PFSK-1 (cell line): ENCODE data around the gene CCDC197.

Source experiments
- FOXP2 ChIP-seq: optimal IDR thresholded peaks from 2 replicates; pipeline ENCODE3; 2011; ENCODE audit warnings: borderline replicate concordance, control low read depth, inconsistent platforms; ENCODE audit not compliant: insufficient read depth; ENCODE audit errors: extremely low read length, extremely low read depth
- POLR2AphosphoS5 ChIP-seq: IDR thresholded peaks from 2 replicates; pipeline ENCODE4 v1.6.1; 2012; ENCODE audit warnings: low read depth, mild to moderate bottlenecking, control low read depth, low read length, moderate library complexity
- REST ChIP-seq, 2 experiments: IDR thresholded peaks; 2 replicates each; pipeline versions ENCODE4 v1.6.1 to v1.8.0; 2011 to 2012; ENCODE audit warnings: low read depth in 2 of 2, low read length in 2 of 2, control low read depth in 1 of 2, inconsistent platforms in 1 of 2, mild to moderate bottlenecking in 1 of 2, moderate library complexity in 1 of 2; ENCODE audit not compliant: insufficient read depth in 1 of 2
- SIN3A ChIP-seq: IDR thresholded peaks from 2 replicates; pipeline ENCODE4 v1.6.1; 2012; ENCODE audit warnings: mild to moderate bottlenecking, low read length, moderate library complexity, borderline replicate concordance; ENCODE audit not compliant: insufficient read depth
- TAF1 ChIP-seq: IDR thresholded peaks from 2 replicates; pipeline ENCODE4 v1.6.1; 2012; ENCODE audit warnings: low read length, control low read depth, borderline replicate concordance; ENCODE audit not compliant: insufficient read depth

CCDC197 gene

GRCh38 chr14:93961620-93962019 lies 35.5 kb upstream of the CCDC197 start:
- no peak for TF ChIP-seq FOXP2
- no peak for TF ChIP-seq REST (IDR thresholded peaks at IDR 0.05; ENCODE audit: insufficient read depth in 1 of 2, low read depth in 2 of 2, low read length in 2 of 2)
- TF ChIP-seq TAF1: no peak
- no peak for TF ChIP-seq POLR2AphosphoS5
- TF ChIP-seq SIN3A: no peak

GRCh38 chr14:93962701-93963601 lies 34.1 kb upstream of the CCDC197 start:
- no peak for TF ChIP-seq SIN3A
- no peak for TF ChIP-seq FOXP2
- no peak for TF ChIP-seq REST (IDR thresholded peaks at IDR 0.05; ENCODE audit: insufficient read depth in 1 of 2, low read depth in 2 of 2, low read length in 2 of 2)
- no peak for TF ChIP-seq TAF1
- TF ChIP-seq POLR2AphosphoS5: no peak

- no peak for TF ChIP-seq REST (IDR thresholded peaks at IDR 0.05; ENCODE audit: insufficient read depth in 1 of 2, low read depth in 2 of 2, low read length in 2 of 2)
- no peak for TF ChIP-seq FOXP2
- no peak for TF ChIP-seq POLR2AphosphoS5
- TF ChIP-seq TAF1: no peak
- TF ChIP-seq SIN3A: no peak
Measured at GRCh38 chr14:93963692-93964091, 33.4 kb upstream of the CCDC197 start.

- TF ChIP-seq REST (IDR thresholded peaks at IDR 0.05; ENCODE audit: insufficient read depth in 1 of 2, low read depth in 2 of 2, low read length in 2 of 2): no peak
- no peak for TF ChIP-seq FOXP2
- no peak for TF ChIP-seq SIN3A
- TF ChIP-seq POLR2AphosphoS5: no peak
- TF ChIP-seq TAF1: no peak
Measured at GRCh38 chr14:93964281-93964680, 32.8 kb upstream of the CCDC197 start.

- TF ChIP-seq SIN3A: no peak
- no peak for TF ChIP-seq POLR2AphosphoS5
- TF ChIP-seq REST (IDR thresholded peaks at IDR 0.05; ENCODE audit: insufficient read depth in 1 of 2, low read depth in 2 of 2, low read length in 2 of 2): no peak
- no peak for TF ChIP-seq FOXP2
- TF ChIP-seq TAF1: no peak
Measured at GRCh38 chr14:93964820-93965286, 32.2 kb upstream of the CCDC197 start.
